GM18502 (cell line): Measurements from ENCODE around the gene TBC1D22A.

Experiments used
- ATAC-seq: cut with Tn5 transposase; IDR thresholded peaks from one replicate; pipeline ENCODE4 v1.9.1; 2021; ENCODE audit warnings: mild to moderate bottlenecking; ENCODE audit not compliant: unreplicated experiment, poor library complexity

The TBC1D22A gene

DNA sequence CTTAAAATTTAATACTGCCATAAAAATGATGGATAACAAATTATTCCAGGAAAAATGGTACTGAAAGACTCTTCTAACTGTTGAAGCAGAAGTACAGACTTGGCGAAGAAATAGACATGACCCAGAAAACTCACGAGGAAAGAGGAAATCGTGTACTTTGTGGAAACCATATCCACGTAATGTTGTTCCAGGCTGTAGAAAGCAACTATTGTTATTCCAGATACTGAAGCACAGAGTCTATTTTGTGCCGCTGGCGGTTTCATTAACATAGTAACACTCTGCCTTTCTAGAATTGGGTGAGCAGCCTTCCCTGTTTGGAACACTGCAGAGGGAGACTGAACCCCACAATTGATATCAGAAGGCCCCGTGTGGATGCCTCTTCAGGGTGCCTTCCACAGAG is 310.6 kb downstream of the TBC1D22A start:
- ATAC-seq: no peak

GRCh38 chr22:47074105-47074504 is 311.7 kb downstream of the TBC1D22A start:
- ATAC-seq: no peak

DNA sequence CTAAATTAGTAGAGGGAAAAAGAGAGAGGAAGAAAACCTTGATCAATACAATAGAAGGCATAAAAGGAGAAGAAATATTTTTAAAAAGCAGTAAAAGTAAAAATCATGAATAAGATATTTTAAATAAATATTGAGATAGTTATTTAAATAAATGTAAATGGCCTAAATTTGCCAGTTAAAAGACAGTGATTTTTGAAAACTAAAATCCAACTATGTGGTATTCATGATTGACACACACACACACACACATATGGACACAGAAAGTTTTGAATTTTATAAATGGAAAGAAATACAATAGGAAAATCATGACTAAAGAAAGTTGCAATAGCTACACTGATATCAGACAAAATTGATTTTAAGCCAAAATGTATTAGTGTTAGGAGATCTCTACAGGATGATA is 313.1 kb downstream of the TBC1D22A start:
- no peak for ATAC-seq

DNA sequence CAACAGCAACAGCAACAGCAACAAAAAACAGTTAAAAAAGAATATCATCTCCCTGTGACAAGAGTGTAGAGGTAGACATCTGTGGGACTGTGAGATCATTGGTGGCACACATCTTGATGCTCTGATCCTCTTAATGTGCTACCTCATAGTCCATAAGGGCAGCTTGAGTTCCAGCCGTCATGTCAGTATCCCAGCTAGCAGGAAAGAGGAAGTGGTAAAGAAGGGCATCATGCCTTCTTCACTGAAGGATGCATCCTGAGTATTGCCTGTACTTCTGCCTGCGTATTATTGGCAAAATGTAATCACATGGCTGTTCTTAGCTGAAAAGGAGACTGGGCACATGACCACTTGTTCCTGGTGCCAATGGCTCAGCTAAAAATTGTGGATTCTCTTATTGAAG is 314.3 kb downstream of the TBC1D22A start:
- no peak for ATAC-seq

DNA sequence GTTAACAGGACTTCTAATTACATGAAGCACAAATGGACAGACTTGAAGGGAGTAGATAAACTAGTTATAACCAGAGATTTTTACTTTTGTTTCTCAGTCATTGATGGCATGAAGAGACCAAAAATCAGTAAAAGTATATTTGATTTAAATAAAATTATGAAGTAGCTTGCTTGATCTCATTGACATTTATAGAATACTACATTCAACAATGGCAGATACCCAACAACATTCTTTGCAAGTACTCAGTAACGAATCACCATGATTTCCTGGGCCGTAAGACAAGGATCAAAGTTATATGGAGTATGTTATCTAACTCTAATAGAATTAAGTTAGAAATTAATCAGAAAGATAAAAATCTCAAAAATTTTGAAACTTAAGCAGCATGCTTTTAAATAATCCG is 317.6 kb downstream of the TBC1D22A start:
- ATAC-seq: no peak

- no peak for ATAC-seq
Measured at GRCh38 chr22:47082505-47082904, 320.1 kb downstream of the TBC1D22A start.

DNA sequence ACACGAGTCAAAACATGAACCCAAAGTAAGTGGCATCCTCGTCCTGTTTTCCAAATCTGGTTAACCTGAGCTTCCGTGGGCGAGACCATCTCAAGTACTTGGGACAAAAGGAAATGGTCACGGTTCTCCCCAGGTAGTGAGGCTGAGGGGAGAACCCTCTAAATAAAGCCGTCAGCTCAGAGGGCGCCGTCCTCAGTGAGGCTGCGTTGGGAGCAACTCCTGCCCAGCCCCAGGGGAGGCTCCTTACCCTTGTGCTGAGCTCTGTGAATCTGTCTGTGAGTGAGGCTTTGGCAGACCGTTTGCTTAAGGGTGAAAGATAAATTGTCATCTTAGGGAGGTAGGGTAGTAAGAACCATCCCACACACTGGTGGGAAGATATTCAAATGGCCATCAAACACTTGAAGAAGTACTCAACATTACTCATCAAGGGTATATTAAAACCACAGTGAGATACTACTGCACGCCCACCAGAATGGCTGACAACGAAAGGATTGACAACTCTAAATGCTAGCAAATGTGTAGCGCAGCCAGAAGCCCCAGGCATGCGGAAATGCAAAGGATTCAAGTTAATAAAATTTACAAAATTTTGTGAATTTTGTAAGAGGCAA is 321.0 kb downstream of the TBC1D22A start:
- ATAC-seq: no peak

- ATAC-seq: no peak
Measured at GRCh38 chr22:47084226-47084625, 321.8 kb downstream of the TBC1D22A start.

DNA sequence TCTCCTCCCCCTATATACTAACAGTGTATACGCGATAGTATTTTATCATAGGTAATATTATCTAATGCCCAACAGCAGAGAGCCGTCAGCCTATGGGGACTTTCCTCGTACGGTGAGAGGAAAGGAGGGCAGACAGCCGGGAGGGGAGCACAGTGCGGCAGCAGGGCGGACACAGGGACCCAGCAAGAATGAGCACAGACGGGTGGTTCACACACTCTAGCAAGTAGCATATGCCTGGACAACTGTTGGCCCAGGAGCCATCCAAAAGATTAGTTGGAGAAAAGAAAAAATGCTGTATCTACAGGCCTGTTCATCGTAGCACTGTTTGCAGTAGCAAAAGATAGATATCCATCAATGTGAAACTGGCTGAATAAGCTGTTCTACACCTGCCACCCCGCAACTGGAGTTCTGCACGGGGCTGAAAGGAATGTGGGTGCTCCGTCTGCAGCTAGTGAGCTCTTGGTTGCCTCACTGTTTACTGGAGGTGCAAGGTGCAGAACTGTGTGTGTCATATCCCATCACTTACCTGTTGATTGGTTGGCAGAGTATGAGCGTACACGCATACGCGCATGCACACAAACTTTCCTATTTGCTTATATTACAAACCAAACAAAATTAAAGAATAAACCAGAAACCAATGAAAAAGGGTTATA is 324.3 kb downstream of the TBC1D22A start:
- no peak for ATAC-seq

DNA sequence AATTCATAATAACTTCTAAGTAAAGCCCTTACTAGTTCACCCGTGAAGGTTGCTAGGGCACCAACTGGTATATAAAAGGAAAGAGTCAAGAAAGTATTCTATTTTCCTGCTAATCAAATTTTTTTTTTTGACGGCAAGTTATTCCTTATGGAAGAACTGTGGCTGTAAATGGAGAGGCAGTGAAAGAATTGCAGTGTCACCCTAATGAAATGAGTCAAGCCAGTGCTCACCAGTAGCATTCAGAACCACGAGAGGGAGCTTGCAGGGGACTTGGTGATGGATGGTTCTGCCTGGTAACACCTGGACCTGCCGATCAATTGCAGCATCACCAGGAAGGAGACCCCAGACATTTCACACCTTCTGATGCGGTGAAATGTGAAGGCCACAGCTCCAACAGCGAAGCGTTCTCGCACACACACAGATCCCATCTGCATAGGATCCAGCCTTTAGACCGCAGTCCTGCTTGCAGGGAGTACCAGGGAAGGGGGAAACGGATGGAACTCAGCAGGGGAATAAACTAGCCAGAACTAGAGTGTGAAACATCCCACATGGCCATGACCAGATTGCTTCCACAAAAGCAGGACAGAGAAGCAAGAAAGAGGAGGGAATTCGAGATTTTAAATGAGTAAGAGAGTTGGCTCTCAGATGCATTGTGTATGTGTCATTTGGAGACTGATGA is 326.2 kb downstream of the TBC1D22A start:
- ATAC-seq: no peak

GRCh38 chr22:47089374-47089773 is 326.9 kb downstream of the TBC1D22A start:
- no peak for ATAC-seq

GRCh38 chr22:47089796-47090460 is 327.5 kb downstream of the TBC1D22A start:
- no peak for ATAC-seq

- ATAC-seq: no peak
Measured at GRCh38 chr22:47090591-47091245, 328.3 kb downstream of the TBC1D22A start.

DNA sequence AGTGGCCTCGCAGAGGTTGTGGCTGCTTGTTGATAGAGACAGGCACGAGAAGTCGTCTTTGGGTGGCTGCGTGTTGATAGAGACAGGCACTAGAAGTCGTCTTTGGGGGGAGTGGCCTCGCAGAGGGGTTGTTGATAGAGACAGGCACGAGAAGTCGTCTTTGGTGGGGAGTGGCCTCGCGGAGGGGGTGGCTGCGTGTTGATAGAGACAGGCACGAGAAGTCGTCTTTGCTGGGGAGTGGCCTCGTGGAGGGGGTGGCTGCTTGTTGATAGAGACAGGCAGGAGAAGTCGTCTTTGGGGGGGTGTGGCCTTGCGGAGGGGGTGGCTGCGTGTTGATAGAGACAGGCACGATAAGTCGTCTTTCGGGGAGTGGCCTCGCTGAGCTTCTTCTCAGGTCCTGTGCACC is 328.8 kb downstream of the TBC1D22A start:
- ATAC-seq: no peak

GRCh38 chr22:47091921-47092700 is 329.7 kb downstream of the TBC1D22A start:
- no peak for ATAC-seq

DNA sequence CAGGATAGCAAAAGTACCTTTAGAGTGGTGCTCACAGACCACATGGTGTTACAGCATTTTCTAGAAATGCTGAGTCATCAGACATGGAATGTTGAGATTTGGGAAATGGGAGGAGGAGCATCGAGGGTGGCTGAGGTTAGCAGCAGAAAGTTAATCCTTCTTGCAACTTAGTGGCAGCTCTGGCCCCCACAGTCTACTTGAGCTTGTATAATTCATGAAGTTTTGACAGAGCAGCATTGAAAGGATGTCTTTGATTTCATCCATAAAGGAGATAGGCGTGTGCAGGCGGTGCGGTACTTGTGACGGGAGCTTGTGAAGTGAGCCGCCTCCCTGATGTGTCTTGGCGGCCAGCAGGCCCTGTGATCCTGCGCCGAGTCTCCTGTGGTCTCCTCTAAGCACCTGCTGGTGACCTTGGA is 330.5 kb downstream of the TBC1D22A start:
- ATAC-seq: no peak

- no peak for ATAC-seq
Measured at GRCh38 chr22:47093720-47094119, 331.3 kb downstream of the TBC1D22A start.

- ATAC-seq: no peak
Measured at GRCh38 chr22:47094861-47095330, 332.4 kb downstream of the TBC1D22A start.

DNA sequence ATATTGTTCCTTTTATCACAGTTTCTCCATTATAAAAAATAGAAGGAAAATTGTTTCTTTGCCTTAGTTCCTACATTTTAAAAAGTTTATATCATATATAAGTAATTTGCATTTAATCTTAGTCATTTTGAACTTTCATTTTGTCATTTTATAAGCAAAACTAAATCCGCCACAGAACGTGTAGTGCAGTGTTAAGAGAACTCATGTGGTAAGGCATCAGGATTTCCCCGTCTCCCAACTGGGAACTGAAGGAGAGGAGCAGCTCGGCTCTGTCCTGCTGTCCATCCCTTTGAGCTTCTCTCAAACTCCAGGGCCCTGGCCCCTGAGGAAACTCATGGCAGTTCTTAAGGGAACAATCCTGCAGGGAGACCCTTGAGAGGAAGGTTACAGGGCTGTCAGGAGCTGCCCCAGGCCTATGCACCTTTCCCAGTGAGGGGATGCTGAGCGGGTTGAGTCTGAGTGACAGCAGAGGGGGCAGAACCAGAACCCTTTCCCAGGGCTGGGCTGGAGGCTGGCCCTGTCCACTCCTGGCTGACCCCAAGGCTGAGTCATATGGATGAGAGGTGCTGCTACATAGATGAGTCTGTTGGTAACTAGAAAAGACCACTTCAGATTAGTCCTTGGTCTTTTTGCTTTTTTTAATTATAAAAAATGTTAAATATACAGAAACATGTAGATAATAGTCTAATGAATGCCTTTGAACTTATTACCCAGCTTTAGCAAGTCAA is 333.1 kb downstream of the TBC1D22A start:
- ATAC-seq: no peak
